BJ (cell line): ENCODE results near the gene CELF5. TPM values are rescaled to one million over a fixed set of nuclear protein-coding genes. Genes with fewer than 3 reads are reported as not detected.

Experiments used
- CTCF ChIA-PET: fragments of 350-600 bp; formaldehyde crosslinking; extraction: SDS; loops from one replicate; lab custom pipeline; 2021; ENCODE audit warnings: antibody characterized with exemption, inconsistent platforms; lab: Yijun Ruan, JAX
- POLR2A ChIA-PET: fragments of 300-600 bp; sonication (Branson Sonifier 250); formaldehyde crosslinking; extraction: SDS; loops from one replicate; lab custom pipeline; 2021; ENCODE audit warnings: antibody characterized with exemption; lab: Charles Lee
- DNase-seq: peaks from one replicate; pipeline ENCODE4 v3.0.0-alpha.2; 2011; ENCODE audit warnings: low read depth
- H3K27me3 ChIP-seq: 2 replicates; pipeline ENCODE4 v1.6.0; 2011; ENCODE audit warnings: low read length; ENCODE audit not compliant: control insufficient read depth, insufficient read depth
- H3K36me3 ChIP-seq: 2 replicates; pipeline ENCODE4 v1.5.1; 2011; ENCODE audit warnings: low read length; ENCODE audit not compliant: control insufficient read depth, insufficient read depth
- H3K4me3 ChIP-seq: 2 replicates; pipeline ENCODE4 v1.5.1; 2011; ENCODE audit warnings: low read depth, mild to moderate bottlenecking, control low read depth, low read length
- CTCF ChIP-seq: IDR thresholded peaks from 2 replicates; pipeline ENCODE4 v1.5.1; 2011; ENCODE audit warnings: low read depth, mild to moderate bottlenecking, control low read depth, inconsistent platforms, low read length, moderate library complexity; ENCODE audit not compliant: insufficient read depth
- polyA plus RNA-seq: library from polyadenylated mRNA; depleted of rRNA; stranded (reverse); fragments of >200 nt; gene quantifications from 2 replicates; pipeline ENCODE4 v1.2.3, GENCODE V29; 2011

Gene CELF5
- polyA plus RNA-seq, 1 experiment = 0.18 TPM

- no peak overlapping the region for H3K4me3 ChIP-seq
- H3K36me3 ChIP-seq = no peaks in the 10 kb centered on the region
- POLR2A ChIA-PET = no interaction called here
- CTCF ChIA-PET = interaction anchor here (1.1 to 2.4 kb wide), 3 partner anchors 9 to 172 kb away, joined by 3 to 9 read pairs (median 7); no protein-coding TSS in a partner anchor
- no peak for DNase-seq
- peaks cover 13% of the 10 kb centered on the region for H3K27me3 ChIP-seq
- no peak for TF ChIP-seq CTCF
Observed at GRCh38 chr19:3313199-3313575, 88.7 kb downstream of the CELF5 start.

GRCh38 chr19:3314962-3315675 is 90.7 kb downstream of the CELF5 start:
- POLR2A ChIA-PET = no interaction called here
- Histone ChIP-seq H3K27me3 (peaks cover 10% of the 10 kb centered on the region), H3K36me3 (no peaks in the 10 kb centered on the region), H3K4me3 (no peak overlapping the region)
- no peak for DNase-seq
- no peak for TF ChIP-seq CTCF
- CTCF ChIA-PET = interaction anchor here (0.7 to 2.4 kb wide), 3 partner anchors 10 to 158 kb away, joined by 3 to 9 read pairs (median 7); no protein-coding TSS in a partner anchor

GRCh38 chr19:3315676-3315973 is 91.2 kb downstream of the CELF5 start:
- TF ChIP-seq CTCF = no peak
- H3K36me3 ChIP-seq = no peaks in the 10 kb centered on the region
- no peak for DNase-seq
- H3K4me3 ChIP-seq = no peak overlapping the region
- CTCF ChIA-PET = interaction anchor here (1.7 kb wide), 1 partner anchor 11 kb away, joined by 7 read pairs; no protein-coding TSS in a partner anchor
- peaks cover 10% of the 10 kb centered on the region for H3K27me3 ChIP-seq
- POLR2A ChIA-PET = no interaction called here

- H3K36me3 ChIP-seq = no peaks in the 10 kb centered on the region
- POLR2A ChIA-PET = no interaction called here
- H3K27me3 ChIP-seq = peaks cover 12% of the 10 kb centered on the region
- no peak overlapping the region for H3K4me3 ChIP-seq
- CTCF ChIA-PET = interaction anchor here (1.2 to 1.9 kb wide), 3 partner anchors 10 to 157 kb away, joined by 4 to 7 read pairs (median 6); no protein-coding TSS in a partner anchor
- DNase-seq = no peak
- TF ChIP-seq CTCF = no peak
Observed at GRCh38 chr19:3316132-3316648, 91.7 kb downstream of the CELF5 start.

- no peak for DNase-seq
- H3K4me3 ChIP-seq = no peak overlapping the region
- ChIA-PET CTCF (interaction anchor here (0.6 to 1.9 kb wide), 5 partner anchors 10 to 156 kb away, joined by 4 to 6 read pairs (median 4); no protein-coding TSS in a partner anchor), POLR2A (no interaction called here)
- no peak for TF ChIP-seq CTCF
- H3K36me3 ChIP-seq = no peaks in the 10 kb centered on the region
- H3K27me3 ChIP-seq = peaks cover 14% of the 10 kb centered on the region
Observed at GRCh38 chr19:3316659-3317207, 92.3 kb downstream of the CELF5 start.
